Panc1 (cell line): ENCODE results near the gene PCNX1. TPM values are rescaled to one million over a fixed set of nuclear protein-coding genes. Genes with fewer than 3 reads are reported as not detected.

Experiments used
- ATAC-seq: fragments of 200-7000 bp; cut with Tn5 transposase; 2 replicates; pipeline ENCODE4 v1.9.1; 2020; ENCODE audit warnings: mild to moderate bottlenecking, moderate library complexity
- BruUV-seq: library from RNA; stranded (reverse); fragments of 400-500 nt; replicated peaks from 2 replicates; lab custom pipeline; 2021; lab: Mats Ljungman, UMichigan
- CTCF ChIA-PET: fragments of 300-600 bp; sonication (Branson Sonifier 250); formaldehyde crosslinking; loops from one replicate; lab custom pipeline; 2022; ENCODE audit warnings: antibody characterized with exemption; lab: Charles Lee
- POLR2A ChIA-PET: fragments of 300-600 bp; sonication (Branson Sonifier 250); formaldehyde crosslinking; loops from one replicate; lab custom pipeline; 2022; ENCODE audit warnings: antibody characterized with exemption; lab: Charles Lee
- DNase-seq: peaks from one replicate; pipeline ENCODE4 v3.0.0-alpha.2; 2010; ENCODE audit warnings: low read depth, low spot score
- H3K27ac ChIP-seq: 2 replicates; pipeline ENCODE4 v1.5.1; 2011; ENCODE audit warnings: mild to moderate bottlenecking, low read length, inconsistent platforms
- H3K27me3 ChIP-seq: fragments of 200-500 bp; sonication (Bioruptor generic); 2 replicates; pipeline ENCODE4 v1.6.0; 2014; ENCODE audit warnings: low read length, inconsistent platforms; ENCODE audit not compliant: control insufficient read depth, insufficient read depth
- H3K36me3 ChIP-seq: fragments of 200-500 bp; sonication (Bioruptor generic); 2 replicates; pipeline ENCODE4 v1.5.1; 2014; ENCODE audit warnings: inconsistent platforms, mild to moderate bottlenecking, low read length, moderate library complexity; ENCODE audit not compliant: control insufficient read depth, insufficient read depth
- H3K4me1 ChIP-seq: 2 replicates; pipeline ENCODE4 v1.5.1; 2011; ENCODE audit warnings: inconsistent platforms, mild to moderate bottlenecking, low read length, moderate library complexity; ENCODE audit not compliant: control insufficient read depth, insufficient read depth
- H3K4me3 ChIP-seq, 2 experiments: 2 replicates each; pipeline ENCODE4 v1.5.1; 2011 to 2012; ENCODE audit warnings: low read depth in 2 of 2, low read length in 2 of 2, mild to moderate bottlenecking in 2 of 2, inconsistent platforms in 1 of 2, moderate library complexity in 1 of 2
- H3K9me3 ChIP-seq: fragments of 200-500 bp; sonication (Bioruptor generic); 2 replicates; pipeline ENCODE4 v1.5.1; 2014; ENCODE audit warnings: low read depth, mild to moderate bottlenecking, inconsistent platforms, low read length, moderate library complexity; ENCODE audit not compliant: control insufficient read depth, insufficient read depth
- POLR2AphosphoS5 ChIP-seq: IDR thresholded peaks from 2 replicates; pipeline ENCODE4 v1.6.1; 2012; ENCODE audit warnings: mild to moderate bottlenecking, low read depth, low read length, moderate library complexity
- SIN3A ChIP-seq: IDR thresholded peaks from 2 replicates; pipeline ENCODE4 v1.6.1; 2012; ENCODE audit warnings: low read depth, mild to moderate bottlenecking, low read length, moderate library complexity, borderline replicate concordance; ENCODE audit not compliant: insufficient read depth
- TCF7L2 ChIP-seq: IDR thresholded peaks from 2 replicates; pipeline ENCODE4 v1.6.1; 2011; ENCODE audit warnings: mild to moderate bottlenecking, low read depth, low read length, inconsistent platforms
- in situ Hi-C: cut with HindIII; loops from 2 replicates; pipeline ENCODE4 v1.10.0; 2016; ENCODE audit warnings: low sequenced_read_pairs, low pct_unique_long_range_greater_than_20kb
- intact Hi-C: fragments of 100-400 bp; cut with micrococcal nuclease; formaldehyde crosslinking; loops from one replicate; pipeline ENCODE4 v1.10.0; 2022; ENCODE audit not compliant: unreplicated experiment
- total RNA-seq: library from RNA; stranded (reverse); gene quantifications from one replicate; pipeline ENCODE4 v1.2.1, GENCODE V29; 2021; ENCODE audit not compliant: unreplicated experiment
- TF ChIP-seq, protein P1 (sequence below), 2 experiments: IDR thresholded peaks; 2 replicates each; pipeline ENCODE4 v1.6.1; 2011 to 2012; ENCODE audit warnings: low read depth in 2 of 2, control low read depth in 1 of 2, low read length in 1 of 2, mild to moderate bottlenecking in 1 of 2, moderate library complexity in 1 of 2; ENCODE audit not compliant: insufficient read depth in 1 of 2
- TF ChIP-seq, protein P2 (sequence below): fragments of 450-650 bp; IDR thresholded peaks from 2 replicates; pipeline ENCODE4 v1.5.1; 2017; ENCODE audit warnings: mild to moderate bottlenecking

The PCNX1 gene
- total RNA-seq, 1 experiment from 2014 or later, result 30.5 TPM

DNA sequence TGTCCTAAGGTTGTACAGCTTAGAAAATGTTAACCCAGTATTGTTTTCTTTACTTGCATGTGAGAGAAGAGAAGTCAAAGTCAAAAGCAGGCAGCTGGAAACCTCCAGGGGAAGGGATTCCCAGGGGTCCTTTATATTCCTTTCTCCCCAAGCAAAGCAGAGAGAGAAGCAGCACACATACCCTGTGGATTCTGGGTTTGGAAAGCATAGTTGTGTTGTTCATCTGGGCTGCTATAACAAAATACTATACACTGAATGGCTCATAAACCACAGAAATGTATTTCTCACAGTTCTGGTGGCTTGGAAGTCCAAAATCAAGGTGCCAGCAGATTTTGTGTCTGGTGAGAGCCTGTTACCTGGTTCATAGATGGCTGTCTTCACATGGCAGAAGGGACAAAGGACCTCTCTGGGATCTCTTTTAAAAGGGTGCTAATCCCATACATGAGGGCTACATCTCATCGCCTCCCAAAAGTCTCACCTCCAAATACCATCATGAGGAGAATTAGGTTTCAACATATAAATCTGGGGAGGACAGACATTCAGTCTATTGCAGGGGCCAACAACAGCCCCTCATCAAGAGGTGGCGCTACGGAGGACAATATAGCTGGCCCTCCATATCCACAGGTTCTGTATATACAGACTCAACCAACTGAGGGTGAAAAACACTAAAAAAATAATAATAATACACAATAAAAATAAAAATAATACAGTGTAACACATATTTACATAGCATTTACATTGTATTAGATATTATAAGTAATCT lies 19.3 kb upstream of the PCNX1 start:
- Histone ChIP-seq H3K36me3 (no peaks in the 10 kb centered on the region), H3K27ac (no peak overlapping the region), H3K4me1 (no peaks in the 10 kb centered on the region), H3K4me3 (no peak overlapping the region), H3K27me3 (peaks cover 3% of the 10 kb centered on the region; the same call in 1 of the 2 replicates), H3K9me3 (no peaks in the 10 kb centered on the region)
- in situ Hi-C loops (no loop called here), intact Hi-C loops (no loop called here)
- ChIA-PET POLR2A (no interaction called here), CTCF (no interaction called here)
- TF ChIP-seq SIN3A, result no peak
- TF ChIP-seq, protein P1, sequence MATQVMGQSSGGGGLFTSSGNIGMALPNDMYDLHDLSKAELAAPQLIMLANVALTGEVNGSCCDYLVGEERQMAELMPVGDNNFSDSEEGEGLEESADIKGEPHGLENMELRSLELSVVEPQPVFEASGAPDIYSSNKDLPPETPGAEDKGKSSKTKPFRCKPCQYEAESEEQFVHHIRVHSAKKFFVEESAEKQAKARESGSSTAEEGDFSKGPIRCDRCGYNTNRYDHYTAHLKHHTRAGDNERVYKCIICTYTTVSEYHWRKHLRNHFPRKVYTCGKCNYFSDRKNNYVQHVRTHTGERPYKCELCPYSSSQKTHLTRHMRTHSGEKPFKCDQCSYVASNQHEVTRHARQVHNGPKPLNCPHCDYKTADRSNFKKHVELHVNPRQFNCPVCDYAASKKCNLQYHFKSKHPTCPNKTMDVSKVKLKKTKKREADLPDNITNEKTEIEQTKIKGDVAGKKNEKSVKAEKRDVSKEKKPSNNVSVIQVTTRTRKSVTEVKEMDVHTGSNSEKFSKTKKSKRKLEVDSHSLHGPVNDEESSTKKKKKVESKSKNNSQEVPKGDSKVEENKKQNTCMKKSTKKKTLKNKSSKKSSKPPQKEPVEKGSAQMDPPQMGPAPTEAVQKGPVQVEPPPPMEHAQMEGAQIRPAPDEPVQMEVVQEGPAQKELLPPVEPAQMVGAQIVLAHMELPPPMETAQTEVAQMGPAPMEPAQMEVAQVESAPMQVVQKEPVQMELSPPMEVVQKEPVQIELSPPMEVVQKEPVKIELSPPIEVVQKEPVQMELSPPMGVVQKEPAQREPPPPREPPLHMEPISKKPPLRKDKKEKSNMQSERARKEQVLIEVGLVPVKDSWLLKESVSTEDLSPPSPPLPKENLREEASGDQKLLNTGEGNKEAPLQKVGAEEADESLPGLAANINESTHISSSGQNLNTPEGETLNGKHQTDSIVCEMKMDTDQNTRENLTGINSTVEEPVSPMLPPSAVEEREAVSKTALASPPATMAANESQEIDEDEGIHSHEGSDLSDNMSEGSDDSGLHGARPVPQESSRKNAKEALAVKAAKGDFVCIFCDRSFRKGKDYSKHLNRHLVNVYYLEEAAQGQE (IDR thresholded peaks at IDR 0.05; ENCODE audit: insufficient read depth in 1 of 2, low read depth in 2 of 2, low read length in 1 of 2), result no peak
- TF ChIP-seq, protein P2, sequence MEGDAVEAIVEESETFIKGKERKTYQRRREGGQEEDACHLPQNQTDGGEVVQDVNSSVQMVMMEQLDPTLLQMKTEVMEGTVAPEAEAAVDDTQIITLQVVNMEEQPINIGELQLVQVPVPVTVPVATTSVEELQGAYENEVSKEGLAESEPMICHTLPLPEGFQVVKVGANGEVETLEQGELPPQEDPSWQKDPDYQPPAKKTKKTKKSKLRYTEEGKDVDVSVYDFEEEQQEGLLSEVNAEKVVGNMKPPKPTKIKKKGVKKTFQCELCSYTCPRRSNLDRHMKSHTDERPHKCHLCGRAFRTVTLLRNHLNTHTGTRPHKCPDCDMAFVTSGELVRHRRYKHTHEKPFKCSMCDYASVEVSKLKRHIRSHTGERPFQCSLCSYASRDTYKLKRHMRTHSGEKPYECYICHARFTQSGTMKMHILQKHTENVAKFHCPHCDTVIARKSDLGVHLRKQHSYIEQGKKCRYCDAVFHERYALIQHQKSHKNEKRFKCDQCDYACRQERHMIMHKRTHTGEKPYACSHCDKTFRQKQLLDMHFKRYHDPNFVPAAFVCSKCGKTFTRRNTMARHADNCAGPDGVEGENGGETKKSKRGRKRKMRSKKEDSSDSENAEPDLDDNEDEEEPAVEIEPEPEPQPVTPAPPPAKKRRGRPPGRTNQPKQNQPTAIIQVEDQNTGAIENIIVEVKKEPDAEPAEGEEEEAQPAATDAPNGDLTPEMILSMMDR, result no peak
- no peak for TF ChIP-seq POLR2AphosphoS5
- TF ChIP-seq TCF7L2, result no peak
- no peak for ATAC-seq
- BruUV-seq, result no TSS peak
- no peak for DNase-seq

DNA sequence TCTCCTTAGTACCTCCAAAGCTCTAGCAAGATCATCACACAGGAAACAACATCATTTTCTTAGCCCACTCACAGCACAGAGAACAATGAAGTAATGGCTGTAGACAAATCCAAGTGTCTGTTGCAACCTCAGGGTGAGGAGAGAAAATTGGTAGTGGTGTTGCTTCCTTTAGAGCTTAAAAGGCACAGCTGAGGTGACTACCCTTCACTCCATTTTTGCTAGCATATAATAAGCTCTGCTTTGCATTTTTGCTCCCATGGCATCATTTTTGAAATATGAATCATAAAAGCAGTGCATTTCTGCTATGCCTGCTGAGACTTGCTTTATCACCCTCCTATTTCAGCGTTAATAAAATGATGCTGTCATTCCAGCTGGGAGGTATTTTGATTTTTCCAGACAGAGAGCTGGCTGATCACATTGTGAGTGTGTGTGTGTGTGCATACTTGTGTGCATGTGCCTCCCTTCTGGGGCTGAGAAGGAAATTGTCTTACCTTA lies 18.5 kb upstream of the PCNX1 start:
- CTCF ChIA-PET, result no interaction called here
- Histone ChIP-seq H3K4me1 (no peaks in the 10 kb centered on the region), H3K27me3 (peaks cover 3% of the 10 kb centered on the region; the same call in 1 of the 2 replicates), H3K27ac (no peak overlapping the region), H3K4me3 (no peak overlapping the region), H3K9me3 (no peaks in the 10 kb centered on the region), H3K36me3 (no peaks in the 10 kb centered on the region)
- POLR2A ChIA-PET, result no interaction called here
- intact Hi-C loops, result no loop called here
- in situ Hi-C loops, result no loop called here
- TF ChIP-seq, protein P2, result no peak
- TF ChIP-seq, protein P1 (IDR thresholded peaks at IDR 0.05; ENCODE audit: insufficient read depth in 1 of 2, low read depth in 2 of 2, low read length in 1 of 2), result no peak
- TF ChIP-seq POLR2AphosphoS5, result no peak
- no peak for TF ChIP-seq TCF7L2
- ATAC-seq (no peak), DNase-seq (no peak)
- no TSS peak for BruUV-seq
